ENCODE measurements around the gene AMN. TPM values are rescaled to one million over a fixed set of nuclear protein-coding genes. Genes with fewer than 3 reads are reported as not detected.

The AMN gene
- total RNA-seq, 2 donors from 2014 or later, result 6.0 TPM; not detected in 1

DNA sequence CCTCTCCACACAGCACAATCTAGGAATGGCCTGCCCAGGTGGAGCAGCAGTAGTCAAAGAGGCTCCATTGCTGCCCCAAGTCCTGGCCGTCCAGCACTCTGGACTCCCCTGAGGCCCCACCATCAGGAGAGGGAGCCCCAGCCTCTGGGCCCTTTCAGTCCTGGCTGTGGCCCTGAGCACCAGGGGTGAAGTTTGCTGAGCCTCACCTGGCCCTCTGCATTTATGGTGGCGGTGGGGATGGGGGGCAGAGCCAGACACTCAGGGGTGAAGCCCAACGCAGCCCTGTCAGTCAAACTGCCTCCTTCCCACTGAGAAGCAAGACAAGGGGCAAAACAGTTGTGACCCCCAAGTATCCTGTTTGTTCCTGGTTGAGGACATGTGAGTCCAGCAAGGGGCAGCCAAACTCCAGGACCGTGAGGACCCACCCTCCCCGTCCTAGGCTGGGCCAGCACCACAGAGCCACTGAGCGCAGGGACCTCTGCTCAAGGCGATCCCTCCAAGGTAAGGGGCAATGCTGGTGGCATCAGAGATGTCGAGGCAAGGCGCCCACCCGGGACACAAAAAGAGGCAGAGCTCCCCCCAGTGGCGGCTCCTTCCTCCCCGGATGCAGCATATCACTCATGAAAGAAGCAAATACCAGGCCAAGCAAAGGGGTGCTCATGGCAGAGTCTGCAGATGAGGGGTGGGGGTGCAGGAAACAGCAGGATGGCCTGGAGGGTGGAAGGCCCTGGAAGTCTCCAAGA is 4.8 kb upstream of the AMN start:
- Histone ChIP-seq H3K27me3 (no peaks in the 10 kb centered on the region), H3K36me3 (replicated peaks in 1 of 2; ENCODE audit: insufficient read depth in 1 of 2, low read depth in 2 of 2) (no peaks in the 10 kb centered on the region), H3K9me3 (no peaks in the 10 kb centered on the region), H3K4me1 (peaks cover 1% of the 10 kb centered on the region), H3K4me3 (no peak overlapping the region), H3K27ac (no peak overlapping the region)
- WGBS, 2 donors, result 35 to 37% methylated on average over 5 to 12 of the region's 12 CpGs
- ATAC-seq (no peak), DNase-seq (peak in 3 of 4 donors; percentile 42 to 65 (median 46))
- TF ChIP-seq, protein P1, sequence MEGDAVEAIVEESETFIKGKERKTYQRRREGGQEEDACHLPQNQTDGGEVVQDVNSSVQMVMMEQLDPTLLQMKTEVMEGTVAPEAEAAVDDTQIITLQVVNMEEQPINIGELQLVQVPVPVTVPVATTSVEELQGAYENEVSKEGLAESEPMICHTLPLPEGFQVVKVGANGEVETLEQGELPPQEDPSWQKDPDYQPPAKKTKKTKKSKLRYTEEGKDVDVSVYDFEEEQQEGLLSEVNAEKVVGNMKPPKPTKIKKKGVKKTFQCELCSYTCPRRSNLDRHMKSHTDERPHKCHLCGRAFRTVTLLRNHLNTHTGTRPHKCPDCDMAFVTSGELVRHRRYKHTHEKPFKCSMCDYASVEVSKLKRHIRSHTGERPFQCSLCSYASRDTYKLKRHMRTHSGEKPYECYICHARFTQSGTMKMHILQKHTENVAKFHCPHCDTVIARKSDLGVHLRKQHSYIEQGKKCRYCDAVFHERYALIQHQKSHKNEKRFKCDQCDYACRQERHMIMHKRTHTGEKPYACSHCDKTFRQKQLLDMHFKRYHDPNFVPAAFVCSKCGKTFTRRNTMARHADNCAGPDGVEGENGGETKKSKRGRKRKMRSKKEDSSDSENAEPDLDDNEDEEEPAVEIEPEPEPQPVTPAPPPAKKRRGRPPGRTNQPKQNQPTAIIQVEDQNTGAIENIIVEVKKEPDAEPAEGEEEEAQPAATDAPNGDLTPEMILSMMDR (IDR thresholded peaks at IDR 0.05), result peak; percentile 31 to 56 (median 46)
- no peak for TF ChIP-seq POLR2A (IDR thresholded peaks at IDR 0.05)
- intact Hi-C loops (cut with DNase I), result no loop called here

DNA sequence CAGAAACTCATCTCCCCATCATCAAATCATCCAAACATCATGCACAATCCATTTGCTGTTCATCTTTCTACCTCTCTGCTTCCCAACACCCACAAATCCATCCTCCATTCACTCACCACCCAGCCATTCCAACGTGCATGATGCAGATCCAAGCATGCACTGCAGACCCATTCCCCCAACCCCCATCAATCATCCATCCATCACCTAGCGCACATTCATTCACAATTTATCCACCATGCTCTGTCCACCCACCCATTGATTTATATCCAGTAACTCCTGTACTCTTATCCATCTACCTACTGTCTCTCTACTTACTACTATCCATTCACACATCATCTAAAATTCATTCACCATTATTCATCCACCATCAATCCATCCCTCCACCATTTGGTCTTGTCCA is 4.0 kb upstream of the AMN start:
- intact Hi-C loops (cut with DNase I), result no loop called here
- Histone ChIP-seq H3K4me1 (peaks cover 8% of the 10 kb centered on the region), H3K27me3 (peaks cover 0 to 5% of the 10 kb centered on the region in 2 donors), H3K36me3 (replicated peaks in 1 of 2; ENCODE audit: insufficient read depth in 1 of 2, low read depth in 2 of 2) (no peaks in the 10 kb centered on the region), H3K27ac (no peak overlapping the region), H3K9me3 (no peaks in the 10 kb centered on the region), H3K4me3 (no peak overlapping the region)
- DNase-seq (no peak), ATAC-seq (no peak)
- WGBS, 2 donors, result 50 to 53% methylated on average over 2 of the region's 2 CpGs
- TF ChIP-seq POLR2A (IDR thresholded peaks at IDR 0.05), result no peak
- TF ChIP-seq, protein P1 (IDR thresholded peaks at IDR 0.05), result no peak

DNA sequence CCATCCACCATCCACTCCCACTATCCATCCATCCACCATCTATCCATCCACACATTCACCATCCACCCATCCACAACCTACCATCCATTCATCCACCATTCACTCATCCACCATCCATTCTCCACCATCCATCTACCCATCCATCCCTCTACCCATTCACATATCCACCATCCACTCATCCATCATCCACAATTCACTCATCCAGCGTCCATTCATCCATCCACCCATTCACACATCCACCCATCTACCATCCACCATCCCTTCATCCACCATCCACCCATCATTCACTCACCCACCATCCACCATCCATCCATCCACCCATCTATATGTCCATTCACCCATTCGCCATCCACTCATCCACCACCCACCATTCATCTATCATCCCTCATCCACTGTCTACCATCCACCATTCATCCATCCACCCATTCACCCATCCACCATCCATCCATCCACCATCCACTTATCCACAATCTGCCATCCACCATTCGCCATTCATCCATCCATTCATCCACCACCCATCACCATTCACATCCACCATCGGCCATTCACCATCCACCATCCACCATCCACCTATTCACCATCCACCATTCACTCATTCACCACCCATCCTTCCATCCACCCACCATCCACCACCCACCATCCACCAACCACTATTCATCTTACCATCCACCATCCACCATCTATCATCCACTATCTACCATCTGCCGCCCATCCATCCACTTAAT is 2.0 kb upstream of the AMN start:
- WGBS, 2 donors, result 84 to 85% methylated on average over 5 of the region's 5 CpGs
- intact Hi-C loops (cut with DNase I), result loop anchor here (10.0 kb wide), 1 partner anchor 226 kb away; no protein-coding TSS in a partner anchor
- TF ChIP-seq, protein P1 (IDR thresholded peaks at IDR 0.05), result no peak
- TF ChIP-seq POLR2A (IDR thresholded peaks at IDR 0.05), result no peak

DNA sequence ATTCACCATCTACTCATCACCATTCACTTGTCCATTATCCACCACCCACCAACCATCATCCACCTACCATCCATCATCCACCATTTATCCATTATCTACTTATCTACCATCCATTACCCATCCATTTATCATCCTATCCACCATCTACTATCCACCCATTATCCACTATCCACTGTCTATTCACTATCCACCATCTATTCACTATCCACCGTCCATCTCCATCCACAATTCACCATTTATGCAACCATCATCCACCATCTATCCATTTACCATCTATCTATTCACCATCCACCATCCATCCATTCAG is 1.5 kb upstream of the AMN start:
- 96% methylated on average over 1 of the region's 1 CpG for WGBS, 2 donors
- Histone ChIP-seq H3K4me3 (no peak overlapping the region), H3K9me3 (no peaks in the 10 kb centered on the region), H3K4me1 (peaks cover 8% of the 10 kb centered on the region), H3K27ac (no peak overlapping the region), H3K36me3 (replicated peaks in 1 of 2; ENCODE audit: insufficient read depth in 1 of 2, low read depth in 2 of 2) (no peaks in the 10 kb centered on the region), H3K27me3 (peaks cover 0 to 13% of the 10 kb centered on the region in 2 donors)
- ATAC-seq, result no peak
- intact Hi-C loops (cut with DNase I), result loop anchor here (10.0 kb wide), 1 partner anchor 226 kb away; no protein-coding TSS in a partner anchor
- DNase-seq, result no peak
- TF ChIP-seq POLR2A (IDR thresholded peaks at IDR 0.05), result no peak
- TF ChIP-seq, protein P1 (IDR thresholded peaks at IDR 0.05), result no peak

More for the DNA sequence above, 2.0 kb upstream of the AMN start:
- Histone ChIP-seq H3K4me1 (peaks cover 8% of the 10 kb centered on the region), H3K9me3 (no peaks in the 10 kb centered on the region), H3K4me3 (no peak overlapping the region), H3K36me3 (replicated peaks in 1 of 2; ENCODE audit: insufficient read depth in 1 of 2, low read depth in 2 of 2) (no peaks in the 10 kb centered on the region), H3K27me3 (peaks cover 0 to 13% of the 10 kb centered on the region in 2 donors), H3K27ac (no peak overlapping the region)
- no peak for ATAC-seq
- no peak for DNase-seq
